Left colon (tissue), 2 donors: ENCODE data around the gene HTR6. TPM values are rescaled to one million over a fixed set of nuclear protein-coding genes. Genes with fewer than 3 reads are reported as not detected.

Experiments used
- ATAC-seq: fragments of 200-7000 bp; cut with Tn5 transposase; one replicate; pipeline ENCODE4 v1.9.1; 2020; ENCODE audit warnings: mild to moderate bottlenecking, moderate library complexity
- DNase-seq, 2 donors: peaks; one replicate each; pipeline ENCODE4 v3.0.0-alpha.2; 2020
- intact Hi-C, 2 donors: fragments of 100-400 bp; cut with DNase I in 1 of 2; cut with micrococcal nuclease in 1 of 2; formaldehyde crosslinking; loops; one replicate each; pipeline versions ENCODE4 v1.11.2 to v1.14.0; 2022; cut with DNase I, micrococcal nuclease
- total RNA-seq, 2 donors: library from RNA; stranded (reverse); fragmentation: NEBNext Ultra II Directional; extraction: Animal tissue kit (Norgen Biotek cat#: 25700); gene quantifications; one replicate each; pipeline ENCODE4 v1.2.1, GENCODE V29; 2021
- donor health status: DM: no; HTN: no; CAD: no.
- donor health status: DM: yes; HTN: yes; CAD: no.

Gene HTR6
- total RNA-seq, 2 donors from 2014 or later = not detected

DNA sequence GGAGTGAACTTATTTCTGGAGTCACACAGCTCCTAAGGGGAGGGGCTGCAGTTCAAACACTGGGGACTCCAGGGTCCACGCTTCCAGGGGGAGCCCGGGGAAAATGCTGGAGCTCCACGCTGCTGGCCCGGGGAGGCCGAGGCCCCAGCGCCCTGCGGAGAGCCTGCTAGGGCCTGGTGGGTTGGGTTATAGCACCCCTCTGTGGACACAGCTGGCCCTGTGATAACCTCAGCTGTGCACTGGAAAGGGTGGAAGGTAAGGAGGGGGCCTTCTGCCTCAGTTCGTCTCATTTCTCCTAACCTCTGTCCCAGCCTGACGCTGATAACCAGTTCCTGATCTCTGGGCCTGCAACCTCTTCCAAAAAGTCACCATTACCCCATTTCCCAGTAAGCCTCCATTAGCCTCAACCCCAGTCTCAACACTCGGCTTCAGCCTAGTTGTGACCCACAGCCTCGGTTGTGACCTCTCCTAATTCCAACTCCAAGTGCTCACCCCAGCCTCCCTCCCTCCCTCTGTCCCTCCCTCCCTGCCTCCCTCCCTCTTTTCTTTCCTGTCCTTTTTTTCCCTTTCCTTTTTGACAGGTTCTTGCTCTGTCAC, 13.4 kb upstream of the HTR6 start:
- intact Hi-C loops = loop anchor here (5.0 kb wide), 2 partner anchors 304 to 309 kb away; no protein-coding TSS in a partner anchor
- DNase-seq = peak in 1 of 2 donors; percentile 55

DNA sequence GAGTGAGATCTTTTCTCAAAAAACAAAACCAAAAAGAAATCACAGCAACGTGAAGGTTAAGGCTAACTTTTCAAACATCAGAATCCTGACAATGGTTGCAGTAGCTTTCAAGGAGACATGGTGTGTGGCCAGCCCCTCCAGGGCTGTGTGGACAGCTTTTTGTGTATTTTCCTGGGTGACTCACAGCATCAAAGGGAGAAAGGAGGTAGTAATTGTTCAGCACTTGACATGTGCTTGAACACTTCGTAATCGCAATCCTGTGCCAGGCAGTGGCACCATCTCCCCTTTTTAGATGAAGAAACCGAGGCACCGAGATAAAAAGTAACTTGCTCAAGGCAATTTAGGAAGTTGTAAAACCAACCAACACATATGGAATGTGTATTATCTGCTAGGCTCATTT, 10.3 kb upstream of the HTR6 start:
- DNase-seq (no peak), ATAC-seq (no peak)
- intact Hi-C loops = loop anchor here (5.0 kb wide), 2 partner anchors 307 to 312 kb away; no protein-coding TSS in a partner anchor

More for the DNA sequence above, 13.4 kb upstream of the HTR6 start:
- no peak for ATAC-seq

DNA sequence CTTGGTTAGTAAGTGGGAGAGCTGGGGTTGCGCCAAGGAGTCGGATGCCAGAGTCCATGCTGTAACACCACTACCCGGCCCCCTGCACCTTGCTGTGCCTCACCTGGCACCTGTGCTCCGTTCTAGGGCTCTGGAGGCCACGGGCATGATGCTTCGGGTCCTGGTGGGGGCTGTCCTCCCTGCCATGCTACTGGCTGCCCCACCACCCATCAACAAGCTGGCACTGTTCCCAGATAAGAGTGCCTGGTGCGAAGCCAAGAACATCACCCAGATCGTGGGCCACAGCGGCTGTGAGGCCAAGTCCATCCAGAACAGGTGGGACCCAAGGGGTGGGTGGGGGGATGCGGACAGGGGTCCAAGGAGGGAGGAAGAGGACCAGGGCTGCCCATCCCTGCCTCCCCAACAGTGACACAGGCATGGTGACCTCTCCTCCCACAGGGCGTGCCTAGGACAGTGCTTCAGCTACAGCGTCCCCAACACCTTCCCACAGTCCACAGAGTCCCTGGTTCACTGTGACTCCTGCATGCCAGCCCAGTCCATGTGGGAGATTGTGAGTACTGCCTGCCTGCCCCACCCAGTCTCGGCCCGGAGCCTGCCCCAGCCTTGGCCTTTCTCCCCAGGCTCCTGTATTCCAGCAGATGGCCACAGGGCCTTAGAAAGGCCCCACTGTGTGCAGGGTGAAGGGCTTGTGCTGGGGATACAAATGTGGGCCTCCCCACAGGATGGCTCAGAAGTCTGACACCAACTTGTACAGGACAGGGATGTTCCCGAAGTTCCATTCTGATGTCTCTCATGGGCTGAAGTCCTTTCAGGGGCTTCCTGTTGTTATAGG, 9.6 kb upstream of the HTR6 start:
- ATAC-seq (no peak), DNase-seq (no peak)
- intact Hi-C loops = loop anchor here (5.0 kb wide), 2 partner anchors 308 to 313 kb away; no protein-coding TSS in a partner anchor

DNA sequence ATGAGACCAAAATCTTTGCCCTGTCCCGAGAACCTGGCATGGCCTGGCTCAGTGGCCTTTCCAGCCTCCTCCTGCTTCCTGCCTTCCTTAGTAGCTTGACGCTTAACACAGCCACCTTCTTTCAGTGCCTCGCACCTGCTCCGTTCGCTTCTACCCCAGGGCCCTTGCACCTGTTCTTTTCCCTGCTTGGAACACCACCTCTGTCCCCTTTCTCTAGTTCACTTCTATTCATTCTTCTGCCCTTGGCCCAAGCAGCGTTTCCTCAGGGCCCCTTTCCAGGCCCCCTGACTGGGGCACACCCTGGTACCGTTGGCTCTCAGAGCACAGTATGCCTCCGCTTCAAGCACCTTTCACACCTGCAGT, 9.0 kb upstream of the HTR6 start:
- no peak for ATAC-seq
- intact Hi-C loops = no loop called here
- DNase-seq = no peak

DNA sequence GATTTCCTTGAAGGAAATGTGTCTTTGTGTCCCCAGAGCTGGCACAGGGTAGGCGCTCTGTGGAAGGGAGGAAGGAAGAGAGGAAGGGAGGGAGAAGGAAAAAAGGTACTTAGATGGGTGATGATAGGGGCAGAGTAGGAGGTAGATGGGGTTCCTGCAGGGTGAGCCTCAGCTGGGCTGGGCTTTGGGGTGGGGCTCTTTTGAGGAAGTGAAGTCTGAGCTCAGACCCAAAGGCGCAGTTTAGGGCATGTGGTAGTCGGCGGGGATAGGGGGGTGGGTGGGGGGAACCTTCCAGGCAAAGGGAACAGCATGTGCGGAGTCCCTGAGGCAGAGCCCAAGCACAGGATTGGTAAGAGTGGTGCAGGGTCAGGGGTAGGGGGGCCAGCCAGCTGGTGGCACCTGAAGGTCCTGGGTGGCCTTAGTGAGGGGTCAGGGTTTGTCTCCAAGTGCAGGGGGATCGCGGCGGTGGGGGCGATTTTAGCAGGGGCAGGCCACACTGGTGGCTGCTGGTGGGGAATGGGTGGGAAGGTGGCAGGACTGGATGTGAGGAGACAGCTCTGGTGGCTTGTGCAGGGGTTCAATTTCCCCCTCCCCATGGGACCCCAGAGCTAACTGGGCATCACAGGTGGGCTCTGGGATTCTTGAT, 8.4 kb upstream of the HTR6 start:
- ATAC-seq = no peak
- intact Hi-C loops = no loop called here
- DNase-seq = no peak

DNA sequence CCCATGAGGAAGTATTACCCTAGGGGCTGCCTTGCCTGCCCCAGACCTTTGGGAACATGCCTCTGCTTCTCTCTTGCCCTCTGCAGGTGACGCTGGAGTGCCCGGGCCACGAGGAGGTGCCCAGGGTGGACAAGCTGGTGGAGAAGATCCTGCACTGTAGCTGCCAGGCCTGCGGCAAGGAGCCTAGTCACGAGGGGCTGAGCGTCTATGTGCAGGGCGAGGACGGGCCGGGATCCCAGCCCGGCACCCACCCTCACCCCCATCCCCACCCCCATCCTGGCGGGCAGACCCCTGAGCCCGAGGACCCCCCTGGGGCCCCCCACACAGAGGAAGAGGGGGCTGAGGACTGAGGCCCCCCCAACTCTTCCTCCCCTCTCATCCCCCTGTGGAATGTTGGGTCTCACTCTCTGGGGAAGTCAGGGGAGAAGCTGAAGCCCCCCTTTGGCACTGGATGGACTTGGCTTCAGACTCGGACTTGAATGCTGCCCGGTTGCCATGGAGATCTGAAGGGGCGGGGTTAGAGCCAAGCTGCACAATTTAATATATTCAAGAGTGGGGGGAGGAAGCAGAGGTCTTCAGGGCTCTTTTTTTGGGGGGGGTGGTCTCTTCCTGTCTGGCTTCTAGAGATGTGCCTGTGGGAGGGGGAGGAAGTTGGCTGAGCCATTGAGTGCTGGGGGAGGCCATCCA, 7.8 kb upstream of the HTR6 start:
- no peak for ATAC-seq
- DNase-seq = no peak
- intact Hi-C loops = no loop called here

DNA sequence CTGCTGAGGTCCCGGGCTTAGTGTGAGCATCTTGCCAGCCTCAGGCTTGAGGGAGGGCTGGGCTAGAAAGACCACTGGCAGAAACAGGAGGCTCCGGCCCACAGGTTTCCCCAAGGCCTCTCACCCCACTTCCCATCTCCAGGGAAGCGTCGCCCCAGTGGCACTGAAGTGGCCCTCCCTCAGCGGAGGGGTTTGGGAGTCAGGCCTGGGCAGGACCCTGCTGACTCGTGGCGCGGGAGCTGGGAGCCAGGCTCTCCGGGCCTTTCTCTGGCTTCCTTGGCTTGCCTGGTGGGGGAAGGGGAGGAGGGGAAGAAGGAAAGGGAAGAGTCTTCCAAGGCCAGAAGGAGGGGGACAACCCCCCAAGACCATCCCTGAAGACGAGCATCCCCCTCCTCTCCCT, 7.2 kb upstream of the HTR6 start:
- DNase-seq (no peak), ATAC-seq (no peak)
- intact Hi-C loops = no loop called here

DNA sequence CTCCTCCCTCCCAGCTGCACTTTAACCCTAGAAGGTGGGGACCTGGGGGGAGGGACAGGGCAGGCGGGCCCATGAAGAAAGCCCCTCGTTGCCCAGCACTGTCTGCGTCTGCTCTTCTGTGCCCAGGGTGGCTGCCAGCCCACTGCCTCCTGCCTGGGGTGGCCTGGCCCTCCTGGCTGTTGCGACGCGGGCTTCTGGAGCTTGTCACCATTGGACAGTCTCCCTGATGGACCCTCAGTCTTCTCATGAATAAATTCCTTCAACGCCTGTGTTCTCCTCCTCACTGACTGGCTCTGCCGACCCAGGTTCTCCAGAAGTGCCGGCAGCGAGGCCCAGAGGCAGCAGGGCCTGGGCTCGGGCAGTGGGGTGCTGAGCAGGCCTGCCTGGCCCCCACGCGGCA, 6.5 kb upstream of the HTR6 start:
- intact Hi-C loops = no loop called here
- no peak for DNase-seq
- ATAC-seq = no peak

DNA sequence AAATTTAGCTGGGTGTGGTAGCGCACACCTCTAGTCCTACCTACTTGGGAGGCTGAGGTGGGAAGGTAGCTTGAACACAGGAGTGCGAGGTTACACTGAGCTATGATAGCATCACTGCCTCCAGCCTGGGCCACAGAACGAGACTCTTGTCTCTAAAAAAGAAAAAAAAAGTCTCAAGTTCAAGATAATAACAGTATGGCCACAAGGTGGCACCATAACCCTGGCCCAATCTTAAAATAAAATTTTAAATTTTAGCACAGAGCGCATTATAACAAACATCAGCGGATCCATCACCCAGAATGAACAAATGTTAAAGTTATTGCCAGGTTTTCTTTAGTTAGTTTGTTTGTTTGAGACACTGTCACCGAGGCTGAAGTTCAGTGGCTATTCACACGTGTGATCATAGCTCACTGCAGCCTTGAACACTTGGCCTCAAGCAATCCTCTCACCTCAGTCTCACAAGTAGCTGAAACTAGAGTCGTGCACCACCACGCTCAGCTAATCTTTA, 2.9 kb upstream of the HTR6 start:
- no peak for ATAC-seq
- intact Hi-C loops = no loop called here
- no peak for DNase-seq

DNA sequence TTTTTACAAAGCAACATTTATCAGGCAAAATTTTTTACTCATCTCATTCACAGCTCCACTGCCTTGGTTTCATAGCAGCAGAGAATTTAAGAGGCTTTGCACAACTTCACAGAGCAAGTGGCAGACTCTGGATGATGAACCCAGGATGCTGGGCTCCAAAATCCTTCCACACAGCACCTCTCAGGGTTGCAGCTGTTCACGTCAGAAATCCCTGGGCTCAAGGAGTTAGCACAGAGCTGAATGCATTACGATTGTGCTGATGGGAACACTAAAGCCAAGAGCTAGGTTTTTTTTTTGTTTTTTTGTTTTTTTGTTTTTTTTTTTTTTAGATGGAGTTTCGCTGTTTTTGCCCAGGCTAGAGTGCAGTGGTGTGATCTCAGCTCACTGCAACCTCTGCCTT, 2.4 kb upstream of the HTR6 start:
- intact Hi-C loops = no loop called here
- ATAC-seq = no peak
- DNase-seq = no peak

DNA sequence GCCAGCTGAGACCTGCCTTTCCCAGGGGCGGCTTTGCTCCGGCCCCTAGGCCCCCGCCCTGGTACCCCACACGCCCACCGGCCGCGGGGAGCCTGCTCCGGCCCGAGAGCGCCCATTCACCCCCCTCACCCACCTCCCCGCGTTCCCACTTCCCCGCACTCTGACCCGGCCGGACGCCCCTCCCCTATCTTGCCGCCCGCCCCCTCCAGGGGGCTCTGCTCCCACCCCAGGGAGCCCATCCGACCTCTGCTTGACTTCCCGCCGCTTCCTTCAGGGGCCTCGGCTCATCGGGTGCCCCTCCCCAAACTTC, 466 bp downstream of the HTR6 start:
- intact Hi-C loops = no loop called here
- ATAC-seq = no peak

DNA sequence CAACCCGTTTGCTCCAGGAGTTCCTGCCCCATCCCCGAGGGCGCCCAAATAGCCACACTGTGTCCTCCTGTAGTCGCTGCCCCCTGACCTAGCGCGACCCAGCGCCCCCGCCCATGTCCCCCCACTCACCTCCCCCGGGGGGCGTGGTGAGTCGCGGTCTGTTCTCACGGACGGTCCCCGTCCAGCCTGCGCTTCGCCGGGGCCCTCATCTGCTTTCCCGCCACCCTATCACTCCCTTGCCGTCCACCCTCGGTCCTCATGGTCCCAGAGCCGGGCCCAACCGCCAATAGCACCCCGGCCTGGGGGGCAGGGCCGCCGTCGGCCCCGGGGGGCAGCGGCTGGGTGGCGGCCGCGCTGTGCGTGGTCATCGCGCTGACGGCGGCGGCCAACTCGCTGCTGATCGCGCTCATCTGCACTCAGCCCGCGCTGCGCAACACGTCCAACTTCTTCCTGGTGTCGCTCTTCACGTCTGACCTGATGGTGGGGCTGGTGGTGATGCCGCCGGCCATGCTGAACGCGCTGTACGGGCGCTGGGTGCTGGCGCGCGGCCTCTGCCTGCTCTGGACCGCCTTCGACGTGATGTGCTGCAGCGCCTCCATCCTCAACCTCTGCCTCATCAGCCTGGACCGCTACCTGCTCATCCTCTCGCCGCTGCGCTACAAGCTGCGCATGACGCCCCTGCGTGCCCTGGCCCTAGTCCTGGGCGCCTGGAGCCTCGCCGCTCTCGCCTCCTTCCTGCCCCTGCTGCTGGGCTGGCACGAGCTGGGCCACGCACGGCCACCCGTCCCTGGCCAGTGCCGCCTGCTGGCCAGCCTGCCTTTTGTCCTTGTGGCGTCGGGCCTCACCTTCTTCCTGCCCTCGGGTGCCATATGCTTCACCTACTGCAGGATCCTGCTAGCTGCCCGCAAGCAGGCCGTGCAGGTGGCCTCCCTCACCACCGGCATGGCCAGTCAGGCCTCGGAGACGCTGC, 1.1 kb downstream of the HTR6 start:
- intact Hi-C loops = no loop called here
- peak; percentile 24 for ATAC-seq
- no peak for DNase-seq

More for the DNA sequence above, 466 bp downstream of the HTR6 start:
- no peak for DNase-seq

DNA sequence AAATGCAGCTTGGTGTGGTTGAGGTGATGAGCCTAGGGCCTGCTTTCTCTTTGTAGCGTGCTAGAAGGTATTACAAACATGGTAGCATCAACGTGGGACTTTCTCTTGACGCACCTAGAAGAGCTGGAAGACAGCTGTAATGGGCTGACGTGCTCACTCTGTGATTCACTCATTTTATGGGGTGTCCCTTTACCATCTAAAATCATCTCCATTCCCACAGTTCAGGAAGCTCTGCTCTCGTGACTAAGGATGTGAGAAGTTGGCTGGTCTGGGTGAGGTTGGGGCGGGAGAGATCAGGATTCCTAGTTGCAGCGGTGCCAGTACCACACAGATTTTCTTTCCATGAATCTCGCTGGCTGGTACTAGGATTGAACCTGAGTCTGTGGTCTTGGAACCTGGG, 4.2 kb downstream of the HTR6 start:
- ATAC-seq = no peak
- DNase-seq = no peak

DNA sequence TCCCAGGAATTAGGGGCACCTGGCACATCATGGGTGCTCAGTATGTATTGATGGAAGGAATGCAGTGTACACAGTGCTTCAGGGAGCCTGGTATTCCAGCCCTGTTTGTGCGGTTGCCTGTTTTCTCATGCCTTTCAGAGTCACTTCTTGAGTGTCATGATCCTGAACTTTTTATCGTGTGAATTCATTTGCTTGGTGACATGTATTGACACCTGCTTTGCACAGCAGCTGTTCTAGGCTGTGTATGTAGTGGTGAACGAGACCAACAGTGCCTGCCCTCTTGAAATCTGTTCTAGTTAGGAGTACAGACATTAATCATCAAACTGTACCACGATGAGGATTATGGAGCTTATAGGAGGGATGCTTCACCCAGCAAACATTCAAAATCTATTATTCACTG, 6.1 kb downstream of the HTR6 start:
- intact Hi-C loops = no loop called here
- ATAC-seq (no peak), DNase-seq (no peak)

More for the DNA sequence above, 4.2 kb downstream of the HTR6 start:
- intact Hi-C loops = no loop called here

DNA sequence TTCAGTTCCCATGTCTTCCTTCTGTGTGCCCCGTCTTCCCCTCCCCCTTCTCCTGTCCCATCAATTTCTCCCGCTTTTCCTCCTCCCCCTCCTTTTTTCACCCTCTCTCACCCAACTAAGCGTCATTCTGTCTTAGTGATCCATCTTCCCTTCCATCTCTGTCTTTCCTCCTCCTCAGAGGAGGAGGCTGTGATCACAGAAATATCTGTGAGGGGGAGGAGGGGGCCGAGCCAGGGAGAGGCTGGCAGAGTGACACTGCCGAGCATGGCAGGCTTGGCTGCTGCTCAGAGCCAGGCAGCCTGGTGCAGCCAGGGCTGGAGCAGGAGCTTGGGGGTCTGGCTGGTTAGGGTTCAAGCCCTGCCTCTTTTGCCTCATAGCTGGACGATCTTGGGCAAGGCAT, 7.6 kb downstream of the HTR6 start:
- ATAC-seq (no peak), DNase-seq (no peak)
- intact Hi-C loops = no loop called here

DNA sequence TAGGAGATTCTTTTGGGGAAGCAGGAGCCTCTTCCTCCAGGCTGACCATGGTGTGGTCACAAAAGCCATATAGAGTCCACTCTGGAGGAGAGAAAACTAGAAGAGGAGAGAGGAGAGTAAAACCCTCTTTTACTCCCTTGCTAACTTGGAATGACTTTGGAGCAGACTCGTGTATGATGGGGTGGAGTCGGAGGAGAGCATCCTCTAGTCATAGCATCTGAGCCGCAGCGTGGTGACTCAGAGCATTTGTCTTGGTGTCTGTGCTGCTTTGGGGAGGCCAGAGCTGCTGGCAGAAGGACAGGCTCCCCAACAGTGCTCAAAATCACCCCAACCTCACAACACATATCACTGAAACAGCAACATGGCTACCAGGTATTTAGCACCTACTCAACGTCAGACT, 11.1 kb downstream of the HTR6 start:
- intact Hi-C loops = no loop called here
- DNase-seq (no peak), ATAC-seq (no peak)

DNA sequence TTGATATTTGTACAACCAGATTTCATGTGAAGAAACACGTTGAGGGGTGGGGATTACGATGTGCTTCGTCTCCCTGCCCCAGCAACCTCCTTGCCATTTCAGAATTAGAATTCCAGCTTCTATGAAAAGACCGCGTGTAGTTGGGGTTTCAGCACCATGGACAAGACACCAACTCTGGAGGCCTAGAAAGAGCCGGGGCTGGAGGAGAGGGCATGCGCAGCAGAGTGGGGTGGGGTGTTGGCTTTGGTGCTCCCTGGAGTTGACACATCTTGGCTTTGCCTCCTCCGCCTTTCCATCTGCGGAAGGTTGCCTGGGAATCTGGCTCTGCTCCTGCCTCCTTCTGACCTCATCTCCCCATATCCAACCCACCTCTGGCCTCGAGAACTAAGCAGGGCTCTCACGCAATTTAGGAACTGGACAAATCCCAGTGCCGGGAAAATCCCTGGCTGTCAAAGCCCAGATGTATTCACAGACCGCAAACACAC, 11.8 kb downstream of the HTR6 start:
- intact Hi-C loops = no loop called here
- DNase-seq = peak in 1 of 2 donors; percentile 45
- peak; percentile 61 for ATAC-seq

DNA sequence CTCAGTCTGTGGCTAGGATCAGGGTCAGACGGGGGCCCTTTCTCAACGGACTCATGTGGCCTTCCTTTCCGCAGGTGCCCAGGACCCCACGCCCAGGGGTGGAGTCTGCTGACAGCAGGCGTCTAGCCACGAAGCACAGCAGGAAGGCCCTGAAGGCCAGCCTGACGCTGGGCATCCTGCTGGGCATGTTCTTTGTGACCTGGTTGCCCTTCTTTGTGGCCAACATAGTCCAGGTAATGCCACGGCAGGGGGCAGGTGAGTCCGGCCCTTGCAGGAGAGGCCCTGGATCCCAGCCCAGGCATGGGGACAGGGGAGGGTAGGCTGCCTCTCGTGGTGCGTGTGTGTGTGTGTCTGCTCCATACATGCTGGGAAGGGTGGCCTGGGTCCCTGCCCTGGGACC, 13.8 kb downstream of the HTR6 start:
- intact Hi-C loops = no loop called here
- DNase-seq (no peak), ATAC-seq (peak; percentile 28)
